ENCODE data around the gene DTX2.
A peak's percentile ranks its signal among the peaks of the same experiment; 100 is the strongest.
"Not testable (repeated sequence)": the region's sequence is repeated elsewhere in the genome, so short reads cannot be mapped to it uniquely, and the experiment has no call there.

The DTX2 gene

DNA sequence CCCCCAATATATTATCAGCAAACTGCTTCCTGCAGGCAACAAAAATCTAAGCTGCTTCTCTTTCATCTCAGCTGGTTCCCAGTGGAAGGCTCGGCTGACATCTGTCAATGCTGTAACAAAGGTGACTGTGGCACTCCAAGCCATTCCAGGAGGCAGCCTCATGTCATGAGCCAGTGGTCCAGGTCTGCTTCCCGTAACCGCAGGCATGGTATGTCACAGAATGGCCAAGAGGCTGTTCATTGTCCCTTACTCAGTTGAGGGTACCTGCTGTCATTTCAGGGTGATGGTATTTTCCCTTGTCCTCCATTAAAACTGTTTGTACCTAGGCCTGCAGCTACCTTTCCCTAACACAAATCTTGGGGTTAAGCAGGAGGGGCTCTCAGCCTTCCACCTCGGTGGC, 21.1 kb upstream of the DTX2 start:
- H3K14ac ChIP-seq (ENCODE audit: low read length); H3K27ac ChIP-seq (ENCODE audit: low read depth, low read length); H3K36me3 ChIP-seq (ENCODE audit: control insufficient read depth in 1 of 2, insufficient read depth in 2 of 2, low read length in 2 of 2); H4K91ac ChIP-seq (ENCODE audit: low read depth, low read length); H3K23ac ChIP-seq (ENCODE audit: low read length); H2BK5ac ChIP-seq (ENCODE audit: low read depth, low read length, poor library complexity); H2AK5ac ChIP-seq (ENCODE audit: low read length); H3K4me3 ChIP-seq (ENCODE audit: low read depth, low read length); H3K18ac ChIP-seq (ENCODE audit: low read length); H3K4ac ChIP-seq (ENCODE audit: low read depth, low read length); H3K79me1 ChIP-seq (ENCODE audit: low read length); H3K27me3 ChIP-seq (ENCODE audit: insufficient read depth, low read length); H3K9me3 ChIP-seq (ENCODE audit: insufficient read depth, low read depth, low read length); H2AFZ ChIP-seq (ENCODE audit: insufficient read depth, low read length, poor library complexity); H3K4me1 ChIP-seq (ENCODE audit: control insufficient read depth in 1 of 2, insufficient read depth in 2 of 2, low read length in 2 of 2); H4K12ac ChIP-seq (ENCODE audit: low read depth, low read length); H3K9ac ChIP-seq (ENCODE audit: low read length); H3K4me2 ChIP-seq (ENCODE audit: low read length); H3K79me2 ChIP-seq (ENCODE audit: control insufficient read depth, insufficient read depth, low read length, poor library complexity); DNase-seq; H2BK120ac ChIP-seq (ENCODE audit: insufficient read depth, low read length, poor library complexity): not testable (repeated sequence)
- no CpG with 5 or more reads among the region's 4 CpGs for WGBS (ENCODE audit: extremely low coverage, insufficient coverage, insufficient read length)
- Histone ChIP-seq H4K8ac (ENCODE audit: low read depth, low read length) (peak overlapping the region; percentile 28), H2BK12ac (ENCODE audit: low read length) (peak overlapping the region; percentile 64)

DNA sequence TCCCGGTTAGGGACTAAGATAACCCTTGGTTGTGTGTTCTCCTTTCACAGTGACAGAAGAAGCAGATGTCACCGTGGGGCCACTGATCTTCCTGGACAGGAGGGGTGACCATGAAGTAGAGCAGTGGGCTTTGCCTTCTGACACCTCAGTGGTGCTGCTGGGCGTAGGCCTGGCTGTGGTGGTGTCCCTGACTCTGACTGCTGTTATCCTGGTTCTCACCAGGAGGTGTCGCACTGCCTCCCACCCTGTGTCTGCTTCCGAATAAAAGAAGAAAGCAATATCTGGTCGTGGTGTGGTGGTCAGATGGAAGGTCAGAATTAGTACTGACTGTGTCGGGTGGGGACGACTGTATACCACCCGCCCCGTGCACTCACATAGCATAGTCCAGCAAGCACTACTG, 19.7 kb upstream of the DTX2 start:
- H3K79me1 ChIP-seq (ENCODE audit: low read length); H3K4me3 ChIP-seq (ENCODE audit: low read depth, low read length); H2BK12ac ChIP-seq (ENCODE audit: low read length); H2BK5ac ChIP-seq (ENCODE audit: low read depth, low read length, poor library complexity); H3K79me2 ChIP-seq (ENCODE audit: control insufficient read depth, insufficient read depth, low read length, poor library complexity); H3K23ac ChIP-seq (ENCODE audit: low read length); H4K12ac ChIP-seq (ENCODE audit: low read depth, low read length); H3K14ac ChIP-seq (ENCODE audit: low read length); H3K9me3 ChIP-seq (ENCODE audit: insufficient read depth, low read depth, low read length); H2AFZ ChIP-seq (ENCODE audit: insufficient read depth, low read length, poor library complexity); H3K4me1 ChIP-seq (ENCODE audit: control insufficient read depth in 1 of 2, insufficient read depth in 2 of 2, low read length in 2 of 2); H3K27ac ChIP-seq (ENCODE audit: low read depth, low read length); H3K9ac ChIP-seq (ENCODE audit: low read length); H2AK5ac ChIP-seq (ENCODE audit: low read length); H2BK120ac ChIP-seq (ENCODE audit: insufficient read depth, low read length, poor library complexity); H3K4ac ChIP-seq (ENCODE audit: low read depth, low read length); H3K36me3 ChIP-seq (ENCODE audit: control insufficient read depth in 1 of 2, insufficient read depth in 2 of 2, low read length in 2 of 2); H3K4me2 ChIP-seq (ENCODE audit: low read length); H3K18ac ChIP-seq (ENCODE audit: low read length); H3K27me3 ChIP-seq (ENCODE audit: insufficient read depth, low read length); H4K8ac ChIP-seq (ENCODE audit: low read depth, low read length); H4K91ac ChIP-seq (ENCODE audit: low read depth, low read length); DNase-seq: not testable (repeated sequence)
- WGBS (ENCODE audit: extremely low coverage, insufficient coverage, insufficient read length) = no CpG with 5 or more reads among the region's 10 CpGs

- not testable (repeated sequence) for H3K14ac ChIP-seq (ENCODE audit: low read length); DNase-seq; H2BK12ac ChIP-seq (ENCODE audit: low read length); H3K27me3 ChIP-seq (ENCODE audit: insufficient read depth, low read length); H4K12ac ChIP-seq (ENCODE audit: low read depth, low read length); H2BK5ac ChIP-seq (ENCODE audit: low read depth, low read length, poor library complexity); H3K79me1 ChIP-seq (ENCODE audit: low read length); H2AFZ ChIP-seq (ENCODE audit: insufficient read depth, low read length, poor library complexity); H4K8ac ChIP-seq (ENCODE audit: low read depth, low read length); H3K36me3 ChIP-seq (ENCODE audit: control insufficient read depth in 1 of 2, insufficient read depth in 2 of 2, low read length in 2 of 2); H3K79me2 ChIP-seq (ENCODE audit: control insufficient read depth, insufficient read depth, low read length, poor library complexity); H3K18ac ChIP-seq (ENCODE audit: low read length); H2BK120ac ChIP-seq (ENCODE audit: insufficient read depth, low read length, poor library complexity); H4K91ac ChIP-seq (ENCODE audit: low read depth, low read length); H2AK5ac ChIP-seq (ENCODE audit: low read length); H3K9ac ChIP-seq (ENCODE audit: low read length); H3K4me3 ChIP-seq (ENCODE audit: low read depth, low read length); H3K27ac ChIP-seq (ENCODE audit: low read depth, low read length); H3K9me3 ChIP-seq (ENCODE audit: insufficient read depth, low read depth, low read length); H3K4me1 ChIP-seq (ENCODE audit: control insufficient read depth in 1 of 2, insufficient read depth in 2 of 2, low read length in 2 of 2); H3K4me2 ChIP-seq (ENCODE audit: low read length); H3K4ac ChIP-seq (ENCODE audit: low read depth, low read length); H3K23ac ChIP-seq (ENCODE audit: low read length)
- no CpG with 5 or more reads among the region's 5 CpGs for WGBS (ENCODE audit: extremely low coverage, insufficient coverage, insufficient read length)
Measured at GRCh38 chr7:76442664-76443446, 18.7 kb upstream of the DTX2 start.

DNA sequence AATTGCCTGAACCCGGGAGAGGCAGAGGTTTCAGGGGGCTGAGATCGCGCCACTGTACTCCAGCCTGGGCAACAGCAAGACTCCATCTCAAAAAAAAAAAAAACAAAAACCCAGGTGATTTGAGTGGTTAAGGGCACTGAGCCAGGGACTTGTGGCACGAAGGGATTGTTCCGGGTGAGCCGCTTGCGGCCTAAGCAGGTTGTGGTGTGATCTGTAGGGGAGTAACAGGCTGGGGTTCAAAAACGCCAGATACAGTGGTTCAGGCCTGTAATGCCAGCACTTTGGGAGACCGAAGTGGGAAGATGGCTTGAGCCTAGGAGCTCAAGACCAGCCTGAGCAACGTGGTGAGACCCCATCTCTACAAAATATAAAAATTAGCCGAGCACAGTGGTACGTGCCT, 17.7 kb upstream of the DTX2 start:
- not testable (repeated sequence) for H3K79me2 ChIP-seq (ENCODE audit: control insufficient read depth, insufficient read depth, low read length, poor library complexity)

More for the DNA sequence above, 17.7 kb upstream of the DTX2 start:
- not testable (repeated sequence) for H2BK12ac ChIP-seq (ENCODE audit: low read length); H2AFZ ChIP-seq (ENCODE audit: insufficient read depth, low read length, poor library complexity); H3K23ac ChIP-seq (ENCODE audit: low read length); H3K27me3 ChIP-seq (ENCODE audit: insufficient read depth, low read length); H3K4me2 ChIP-seq (ENCODE audit: low read length); H3K9ac ChIP-seq (ENCODE audit: low read length); H2BK120ac ChIP-seq (ENCODE audit: insufficient read depth, low read length, poor library complexity); DNase-seq; H4K12ac ChIP-seq (ENCODE audit: low read depth, low read length); H3K4me3 ChIP-seq (ENCODE audit: low read depth, low read length); H3K9me3 ChIP-seq (ENCODE audit: insufficient read depth, low read depth, low read length); H3K79me1 ChIP-seq (ENCODE audit: low read length); H3K18ac ChIP-seq (ENCODE audit: low read length); H3K27ac ChIP-seq (ENCODE audit: low read depth, low read length); H3K4me1 ChIP-seq (ENCODE audit: control insufficient read depth in 1 of 2, insufficient read depth in 2 of 2, low read length in 2 of 2); H4K91ac ChIP-seq (ENCODE audit: low read depth, low read length); H4K8ac ChIP-seq (ENCODE audit: low read depth, low read length); H3K36me3 ChIP-seq (ENCODE audit: control insufficient read depth in 1 of 2, insufficient read depth in 2 of 2, low read length in 2 of 2); H2AK5ac ChIP-seq (ENCODE audit: low read length); H2BK5ac ChIP-seq (ENCODE audit: low read depth, low read length, poor library complexity); H3K4ac ChIP-seq (ENCODE audit: low read depth, low read length); H3K14ac ChIP-seq (ENCODE audit: low read length)
- WGBS (ENCODE audit: extremely low coverage, insufficient coverage, insufficient read length) = no CpG with 5 or more reads among the region's 12 CpGs
